ENCODE measurements around the gene IBSP. TPM values are rescaled to one million over a fixed set of nuclear protein-coding genes. Genes with fewer than 3 reads are reported as not detected.

The IBSP gene, protein sequence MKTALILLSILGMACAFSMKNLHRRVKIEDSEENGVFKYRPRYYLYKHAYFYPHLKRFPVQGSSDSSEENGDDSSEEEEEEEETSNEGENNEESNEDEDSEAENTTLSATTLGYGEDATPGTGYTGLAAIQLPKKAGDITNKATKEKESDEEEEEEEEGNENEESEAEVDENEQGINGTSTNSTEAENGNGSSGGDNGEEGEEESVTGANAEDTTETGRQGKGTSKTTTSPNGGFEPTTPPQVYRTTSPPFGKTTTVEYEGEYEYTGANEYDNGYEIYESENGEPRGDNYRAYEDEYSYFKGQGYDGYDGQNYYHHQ
- total RNA-seq (2022) (not detected in 2 replicates), Bru-seq, nascent RNA (not detected), BruChase-seq, experiment 1, labeled RNA remaining after a 6-hour chase (not detected), BruChase-seq, experiment 2, labeled RNA remaining after a 2-hour chase (not detected)
- long read RNA-seq, result 0 reads

DNA sequence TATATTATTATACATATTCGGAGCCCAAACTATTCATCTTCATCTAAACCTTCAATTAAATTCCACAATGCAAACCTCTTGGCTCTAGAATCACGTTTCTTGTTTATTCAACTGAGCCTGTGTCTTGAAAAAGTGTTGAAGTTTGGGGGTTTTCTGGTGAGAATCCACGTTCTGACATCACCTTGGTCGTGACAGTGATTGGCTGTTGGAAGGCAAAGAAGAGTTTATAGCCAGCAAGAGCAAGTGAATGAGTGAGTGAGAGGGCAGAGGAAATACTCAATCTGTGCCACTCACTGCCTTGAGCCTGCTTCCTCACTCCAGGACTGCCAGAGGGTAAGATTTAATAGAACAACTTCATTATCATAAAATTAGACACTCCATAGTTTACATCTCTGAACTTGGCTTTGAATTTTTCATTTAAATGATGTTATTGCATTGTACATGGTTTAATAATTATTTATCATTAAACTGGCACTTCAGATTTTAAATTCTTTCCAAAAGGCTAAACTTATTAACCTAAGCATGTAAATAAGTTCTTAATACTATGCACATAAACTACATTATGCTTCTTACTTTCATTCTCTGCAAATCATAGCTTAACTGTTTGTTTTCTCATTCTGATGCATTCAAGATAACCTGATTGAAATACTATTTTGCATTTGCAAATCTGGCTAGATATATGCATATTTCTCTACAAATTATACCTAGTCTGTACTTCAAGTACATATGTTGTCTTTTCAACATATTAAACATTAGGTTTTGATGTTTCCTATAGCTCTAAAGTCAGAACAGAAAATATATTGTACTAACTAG lies at the start of gene IBSP:
Gene IBSP, plus strand, starts transcription at position 254 of the 813 bp plus-strand sequence. CDS start 2,808 bp downstream, outside the sequence.
- no peak for DNase-seq
- Mint-ChIP-seq H3K27me3 (ENCODE audit: unreplicated experiment) (no peaks in the 10 kb centered on the region), H3K36me3 (ENCODE audit: insufficient read depth, unreplicated experiment) (no peaks in the 10 kb centered on the region), H3K4me3 (ENCODE audit: low read depth, unreplicated experiment) (no peak within 1 kb of the TSS), H3K27ac (ENCODE audit: unreplicated experiment) (no peak within 1 kb of the TSS), H3K4me1 (ENCODE audit: low read depth, unreplicated experiment) (no peaks in the 10 kb centered on the region), H3K9me3 (ENCODE audit: low read depth, unreplicated experiment) (no peaks in the 10 kb centered on the region)
- CTCF ChIA-PET, result no interaction called here
- no TSS peak for BruUV-seq (replicated peaks)
- TF ChIP-seq, protein P1, sequence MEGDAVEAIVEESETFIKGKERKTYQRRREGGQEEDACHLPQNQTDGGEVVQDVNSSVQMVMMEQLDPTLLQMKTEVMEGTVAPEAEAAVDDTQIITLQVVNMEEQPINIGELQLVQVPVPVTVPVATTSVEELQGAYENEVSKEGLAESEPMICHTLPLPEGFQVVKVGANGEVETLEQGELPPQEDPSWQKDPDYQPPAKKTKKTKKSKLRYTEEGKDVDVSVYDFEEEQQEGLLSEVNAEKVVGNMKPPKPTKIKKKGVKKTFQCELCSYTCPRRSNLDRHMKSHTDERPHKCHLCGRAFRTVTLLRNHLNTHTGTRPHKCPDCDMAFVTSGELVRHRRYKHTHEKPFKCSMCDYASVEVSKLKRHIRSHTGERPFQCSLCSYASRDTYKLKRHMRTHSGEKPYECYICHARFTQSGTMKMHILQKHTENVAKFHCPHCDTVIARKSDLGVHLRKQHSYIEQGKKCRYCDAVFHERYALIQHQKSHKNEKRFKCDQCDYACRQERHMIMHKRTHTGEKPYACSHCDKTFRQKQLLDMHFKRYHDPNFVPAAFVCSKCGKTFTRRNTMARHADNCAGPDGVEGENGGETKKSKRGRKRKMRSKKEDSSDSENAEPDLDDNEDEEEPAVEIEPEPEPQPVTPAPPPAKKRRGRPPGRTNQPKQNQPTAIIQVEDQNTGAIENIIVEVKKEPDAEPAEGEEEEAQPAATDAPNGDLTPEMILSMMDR (IDR thresholded peaks at IDR 0.05; ENCODE audit: unreplicated experiment), result no peak
- intact Hi-C loops (cut with micrococcal nuclease; ENCODE audit: unreplicated experiment), result no loop called here

DNA sequence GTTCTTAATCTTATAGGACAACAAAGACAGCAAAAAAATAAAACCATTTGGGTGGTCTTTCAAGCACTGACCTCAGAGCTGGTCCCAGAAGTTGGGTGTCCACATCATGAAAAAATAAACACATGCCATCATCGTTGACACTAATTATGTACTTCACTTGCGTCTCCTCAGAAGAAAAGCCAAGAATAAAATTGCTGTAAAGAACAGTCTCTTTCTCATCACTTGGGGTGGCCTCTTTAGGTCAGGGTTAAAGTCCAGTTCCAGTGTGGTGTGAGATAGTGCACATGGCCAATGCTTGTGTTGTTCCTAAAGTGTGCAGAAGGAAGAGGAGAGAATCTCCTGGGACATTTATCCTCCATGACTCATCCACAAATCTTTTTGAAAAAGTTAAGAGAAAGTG lies 49.5 kb upstream of the IBSP start:
- no TSS peak for BruUV-seq (replicated peaks)
- intact Hi-C loops (cut with micrococcal nuclease; ENCODE audit: unreplicated experiment), result no loop called here
- CTCF ChIA-PET, result no interaction called here
- H3K4me1 Mint-ChIP-seq (ENCODE audit: low read depth, unreplicated experiment), result no peaks in the 10 kb centered on the region
- no peaks in the 10 kb centered on the region for H3K9me3 Mint-ChIP-seq (ENCODE audit: low read depth, unreplicated experiment)
- TF ChIP-seq, protein P1 (IDR thresholded peaks at IDR 0.05; ENCODE audit: unreplicated experiment), result no peak
- H3K27me3 Mint-ChIP-seq (ENCODE audit: unreplicated experiment), result no peaks in the 10 kb centered on the region
- H3K4me3 Mint-ChIP-seq (ENCODE audit: low read depth, unreplicated experiment), result no peak overlapping the region
- DNase-seq, result no peak
- no peaks in the 10 kb centered on the region for H3K36me3 Mint-ChIP-seq (ENCODE audit: insufficient read depth, unreplicated experiment)
- H3K27ac Mint-ChIP-seq (ENCODE audit: unreplicated experiment), result no peak overlapping the region

DNA sequence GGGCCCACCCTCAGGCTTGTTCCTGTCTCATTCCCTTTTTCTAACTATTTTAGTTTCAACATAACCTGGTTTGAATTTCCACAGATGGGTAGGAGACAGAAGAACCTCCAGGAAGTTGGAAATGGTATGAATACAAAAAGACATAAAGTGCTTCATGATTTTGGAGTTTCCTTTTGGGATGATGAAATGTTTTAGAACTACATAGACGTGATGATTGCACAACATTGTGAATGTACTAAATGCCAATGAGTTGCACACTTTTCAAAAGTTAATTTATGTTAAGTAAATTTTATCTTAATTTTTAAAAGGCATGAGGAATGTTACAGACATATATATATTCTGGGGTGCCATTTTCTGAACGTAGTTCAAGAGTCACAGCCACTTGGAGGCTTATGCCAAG lies 41.1 kb upstream of the IBSP start:
- Mint-ChIP-seq H3K9me3 (ENCODE audit: low read depth, unreplicated experiment) (no peaks in the 10 kb centered on the region), H3K36me3 (ENCODE audit: insufficient read depth, unreplicated experiment) (no peaks in the 10 kb centered on the region), H3K4me1 (ENCODE audit: low read depth, unreplicated experiment) (no peaks in the 10 kb centered on the region), H3K27ac (ENCODE audit: unreplicated experiment) (no peak overlapping the region), H3K27me3 (ENCODE audit: unreplicated experiment) (peaks cover 17% of the 10 kb centered on the region), H3K4me3 (ENCODE audit: low read depth, unreplicated experiment) (no peak overlapping the region)
- TF ChIP-seq, protein P1 (IDR thresholded peaks at IDR 0.05; ENCODE audit: unreplicated experiment), result no peak
- intact Hi-C loops (cut with micrococcal nuclease; ENCODE audit: unreplicated experiment), result no loop called here
- no TSS peak for BruUV-seq (replicated peaks)
- no peak for DNase-seq
- CTCF ChIA-PET, result no interaction called here

DNA sequence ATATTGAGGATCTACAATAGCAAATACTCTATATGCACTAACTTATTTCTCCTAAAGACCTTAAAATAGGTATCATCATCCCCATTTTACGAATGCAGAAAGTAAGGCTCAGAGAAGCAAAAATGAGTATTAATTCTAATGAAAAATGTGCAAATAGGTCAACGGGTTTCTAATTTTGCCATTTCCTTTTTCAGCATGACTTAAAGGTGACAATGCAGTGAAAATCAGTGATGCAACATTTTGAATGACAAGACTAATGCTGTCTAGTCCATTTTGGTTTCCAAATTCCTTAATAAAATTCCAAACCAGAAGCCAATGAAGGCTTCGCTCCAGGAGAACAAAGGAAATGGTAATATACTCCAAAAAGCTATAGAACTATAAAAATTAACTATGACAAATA lies 37.0 kb upstream of the IBSP start:
- peaks cover 17% of the 10 kb centered on the region for H3K27me3 Mint-ChIP-seq (ENCODE audit: unreplicated experiment)
- H3K9me3 Mint-ChIP-seq (ENCODE audit: low read depth, unreplicated experiment), result no peaks in the 10 kb centered on the region
- H3K4me3 Mint-ChIP-seq (ENCODE audit: low read depth, unreplicated experiment), result no peak overlapping the region
- TF ChIP-seq, protein P1 (IDR thresholded peaks at IDR 0.05; ENCODE audit: unreplicated experiment), result no peak
- no peak for DNase-seq
- CTCF ChIA-PET, result no interaction called here
- BruUV-seq (replicated peaks), result no TSS peak
- no peaks in the 10 kb centered on the region for H3K36me3 Mint-ChIP-seq (ENCODE audit: insufficient read depth, unreplicated experiment)
- H3K27ac Mint-ChIP-seq (ENCODE audit: unreplicated experiment), result no peak overlapping the region
- intact Hi-C loops (cut with micrococcal nuclease; ENCODE audit: unreplicated experiment), result no loop called here
- no peaks in the 10 kb centered on the region for H3K4me1 Mint-ChIP-seq (ENCODE audit: low read depth, unreplicated experiment)

Data from Calu3 (cell line).